Activated CD8-positive, alpha-beta memory T cell treated with anti-CD3 and anti-CD28 coated beads, Interleukin-2, amount 50 U/mL, for 24 hours (primary cell): Measurements from ENCODE around the gene GLYATL2.

Experiments used
- DNase-seq: peaks from one replicate; pipeline ENCODE4 v3.0.0-alpha.2; 2020; ENCODE audit errors: extremely low read depth

GLYATL2 gene

GRCh38 chr11:58844361-58845005 lies at the start of gene GLYATL2:
Gene GLYATL2, minus strand, starts transcription at chr11:58844704. Its CDS starts 5,092 bp downstream, at chr11:58839612.
- DNase-seq: no peak

- no peak for DNase-seq
These were observed 49.4 kb upstream of the GLYATL2 start for GRCh38 chr11:58893899-58894298.

- DNase-seq: no peak
These were observed 44.1 kb upstream of the GLYATL2 start for GRCh38 chr11:58888579-58888978.

- no peak for DNase-seq
These were observed 42.9 kb upstream of the GLYATL2 start for GRCh38 chr11:58887452-58887851.

- no peak for DNase-seq
These were observed 36.1 kb upstream of the GLYATL2 start for GRCh38 chr11:58880625-58881024.

- DNase-seq: no peak
These were observed 35.7 kb upstream of the GLYATL2 start for GRCh38 chr11:58880166-58880565.

GRCh38 chr11:58867556-58867955 lies 23.1 kb upstream of the GLYATL2 start:
- DNase-seq: no peak

GRCh38 chr11:58866788-58867187 lies 22.3 kb upstream of the GLYATL2 start:
- no peak for DNase-seq

GRCh38 chr11:58864335-58864734 lies 19.8 kb upstream of the GLYATL2 start:
- no peak for DNase-seq

GRCh38 chr11:58863697-58864096 lies 19.2 kb upstream of the GLYATL2 start:
- DNase-seq: no peak

GRCh38 chr11:58861533-58861932 lies 17.0 kb upstream of the GLYATL2 start:
- DNase-seq: no peak

GRCh38 chr11:58856806-58857205 lies 12.3 kb upstream of the GLYATL2 start:
- DNase-seq: no peak

GRCh38 chr11:58845386-58845785 lies 882 bp upstream of the GLYATL2 start:
- no peak for DNase-seq

- DNase-seq: no peak
These were observed 6.7 kb downstream of the GLYATL2 start for GRCh38 chr11:58837707-58838388.

GRCh38 chr11:58832056-58832645 lies 12.4 kb downstream of the GLYATL2 start:
- DNase-seq: no peak

- no peak for DNase-seq
These were observed 13.7 kb downstream of the GLYATL2 start for GRCh38 chr11:58830673-58831301.

- no peak for DNase-seq
These were observed 14.7 kb downstream of the GLYATL2 start for GRCh38 chr11:58829786-58830185.

GRCh38 chr11:58813693-58814092 lies 30.8 kb downstream of the GLYATL2 start:
- DNase-seq: no peak

- no peak for DNase-seq
These were observed 33.0 kb downstream of the GLYATL2 start for GRCh38 chr11:58811499-58811898.

GRCh38 chr11:58807343-58807742 lies 37.2 kb downstream of the GLYATL2 start:
- DNase-seq: no peak

GRCh38 chr11:58805065-58805464 lies 39.4 kb downstream of the GLYATL2 start:
- DNase-seq: no peak

GRCh38 chr11:58801974-58802545 lies 42.4 kb downstream of the GLYATL2 start:
- DNase-seq: no peak
